Fibroblast of skin of back (primary cell): ENCODE results near the gene ERFE. TPM values are rescaled to one million over a fixed set of nuclear protein-coding genes. Genes with fewer than 3 reads are reported as not detected.
"Not testable (repeated sequence)": the region's sequence is repeated elsewhere in the genome, so short reads cannot be mapped to it uniquely, and the experiment has no call there.

Experiments used
- DNase-seq: peaks from one replicate; pipeline ENCODE4 v3.0.0-alpha.2; 2013
- polyA plus RNA-seq, 2 experiments: library from polyadenylated mRNA; unstranded; fragments of 120-200 nt; gene quantifications; one replicate each; pipeline ENCODE4 v1.2.1, GENCODE V29; 2013; ENCODE audit not compliant: insufficient read length in 2 of 2

The ERFE gene
- polyA plus RNA-seq (2013, experiment 1 of 2; ENCODE audit: insufficient read length): 20.3 TPM
- polyA plus RNA-seq (2013, experiment 2 of 2; ENCODE audit: insufficient read length): 4.4 TPM

GRCh38 chr2:238158509-238159070 lies at the start of gene ERFE:
ERFE (plus strand) TSS chr2:238158970; CDS start chr2:238159008, 38 bp downstream.
- peak; percentile 62 for DNase-seq

DNA sequence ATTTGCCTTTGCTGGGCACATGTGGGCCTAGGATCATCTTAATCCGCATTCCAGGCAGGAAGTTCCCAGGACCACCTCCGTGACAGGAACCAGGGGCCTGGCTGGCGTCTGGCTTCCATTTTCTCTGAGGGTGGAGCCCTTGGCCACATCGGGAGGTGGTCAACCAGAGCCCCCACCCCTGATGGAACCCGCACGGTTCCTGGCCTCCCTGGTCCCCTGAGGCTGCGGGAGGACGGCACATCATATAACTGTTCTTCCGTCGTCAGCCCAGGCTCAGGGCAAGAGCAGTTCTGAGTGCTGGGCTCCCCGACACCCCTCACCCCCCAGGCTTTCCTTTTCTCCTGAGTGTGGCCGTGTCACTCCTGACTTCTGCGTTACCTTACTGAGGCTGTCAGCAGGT lies 45.2 kb upstream of the ERFE start:
- no peak for DNase-seq

GRCh38 chr2:238114331-238114841 lies 44.4 kb upstream of the ERFE start:
- no peak for DNase-seq

- DNase-seq: no peak
Measured at GRCh38 chr2:238114851-238115660, 43.7 kb upstream of the ERFE start.

DNA sequence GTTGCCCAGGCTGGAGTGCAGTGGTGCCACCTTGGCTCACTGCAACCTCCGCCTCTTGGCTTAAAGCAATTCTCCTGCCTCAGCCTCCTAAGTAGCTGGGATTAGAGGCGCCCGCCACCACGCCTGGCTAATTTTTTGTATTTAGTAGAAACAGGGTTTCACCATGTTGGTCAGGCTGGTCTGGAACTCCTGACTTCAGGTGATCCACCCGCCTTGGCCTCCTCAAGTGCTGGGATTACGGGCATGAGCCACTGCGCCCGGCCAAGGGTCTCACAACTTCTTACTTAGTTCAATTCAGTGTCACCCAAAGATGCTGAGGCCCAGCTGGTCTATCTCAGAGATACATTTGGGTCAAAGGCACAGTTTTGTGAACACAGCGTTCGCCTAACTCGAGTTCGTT lies 43.1 kb upstream of the ERFE start:
- DNase-seq: not testable (repeated sequence)

DNA sequence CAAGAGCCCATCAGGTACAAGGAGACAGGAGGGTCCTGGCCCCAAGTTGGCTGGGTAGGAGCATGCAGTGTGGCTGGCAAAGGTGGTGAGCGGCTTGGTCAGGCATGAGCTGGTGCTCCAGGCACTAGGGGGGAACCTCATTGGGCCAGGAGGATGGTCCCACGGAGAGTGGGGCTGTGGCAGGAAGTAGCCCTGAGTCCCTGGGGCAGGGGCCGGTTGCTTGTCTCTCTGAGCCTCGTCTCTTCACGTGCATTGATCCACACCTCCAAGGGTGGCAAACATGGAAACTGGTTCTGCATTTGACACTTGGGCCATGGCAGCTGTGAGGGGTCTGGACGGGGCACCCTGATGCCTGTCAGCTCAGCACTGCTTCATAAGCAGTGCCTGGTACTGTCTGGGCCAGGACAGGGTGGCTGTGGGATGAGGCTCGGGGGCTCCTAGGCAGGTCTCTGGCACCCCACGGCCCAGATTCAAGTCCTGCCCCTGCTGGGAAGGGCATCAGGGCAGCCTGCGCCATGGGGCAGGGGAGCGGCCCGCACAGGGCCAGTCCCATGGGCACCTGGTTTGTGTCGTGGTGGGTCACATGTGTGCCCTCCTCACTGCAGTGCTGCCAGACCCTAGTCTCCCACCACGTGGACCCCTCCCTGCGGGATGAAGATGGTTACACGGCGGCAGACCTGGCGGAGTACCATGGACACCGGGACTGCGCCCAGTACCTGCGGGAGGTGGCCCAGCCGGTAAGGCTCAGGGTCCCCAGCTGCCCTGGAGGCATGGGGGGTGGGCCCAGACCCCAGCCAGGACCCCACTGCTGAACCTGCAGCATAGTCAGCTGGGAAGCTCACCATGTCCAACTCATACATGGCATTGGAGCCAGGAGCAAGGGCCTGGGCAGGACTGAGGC lies 42.2 kb upstream of the ERFE start:
- no peak for DNase-seq

DNA sequence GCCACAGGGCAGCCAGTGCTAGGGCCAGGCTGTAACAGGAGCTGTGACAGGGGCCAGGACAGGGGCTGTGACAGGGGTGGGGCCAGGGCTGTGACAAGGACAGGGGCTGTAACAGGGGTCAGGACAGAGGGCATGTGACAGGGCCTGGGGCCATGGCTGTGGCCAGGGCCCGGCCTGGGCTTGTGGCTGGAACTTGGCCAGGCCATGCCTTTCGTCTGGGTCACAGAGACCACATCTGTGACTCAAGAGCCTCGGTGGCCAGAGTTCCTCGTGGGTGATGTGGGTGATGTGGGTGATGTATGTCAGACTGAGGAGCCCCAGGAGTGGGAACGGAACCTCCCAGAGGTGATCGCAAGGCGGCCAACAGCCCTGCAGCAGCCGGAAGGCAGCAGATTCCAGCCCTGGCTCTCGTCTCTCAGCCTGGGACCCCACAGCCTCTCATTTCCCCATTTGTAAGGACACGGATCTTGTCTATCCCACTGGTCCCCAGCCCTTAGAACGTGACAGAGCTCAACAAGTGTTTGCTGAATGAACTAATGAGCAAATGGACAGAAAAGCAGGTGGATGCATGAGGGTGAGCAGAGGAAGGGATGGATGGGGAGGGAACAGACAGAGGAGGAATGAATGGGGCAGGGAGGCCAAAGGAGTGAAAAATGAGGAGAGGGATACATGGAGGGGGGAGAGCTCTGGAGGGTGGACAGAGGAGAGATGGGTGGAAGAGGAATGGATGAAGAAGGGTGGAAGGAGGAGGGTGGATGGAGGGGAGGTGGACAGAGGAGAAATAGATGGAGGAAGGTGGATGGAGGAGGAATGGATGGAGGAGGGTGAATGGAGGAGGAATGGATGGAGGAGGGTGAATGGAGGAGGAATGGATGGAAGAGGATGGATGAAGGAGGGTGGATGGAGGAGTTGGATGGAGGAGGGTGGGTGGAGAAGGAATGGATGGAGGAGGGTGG lies 41.3 kb upstream of the ERFE start:
- DNase-seq: peak; percentile 20

GRCh38 chr2:238119756-238120462 lies 38.9 kb upstream of the ERFE start:
- DNase-seq: no peak

DNA sequence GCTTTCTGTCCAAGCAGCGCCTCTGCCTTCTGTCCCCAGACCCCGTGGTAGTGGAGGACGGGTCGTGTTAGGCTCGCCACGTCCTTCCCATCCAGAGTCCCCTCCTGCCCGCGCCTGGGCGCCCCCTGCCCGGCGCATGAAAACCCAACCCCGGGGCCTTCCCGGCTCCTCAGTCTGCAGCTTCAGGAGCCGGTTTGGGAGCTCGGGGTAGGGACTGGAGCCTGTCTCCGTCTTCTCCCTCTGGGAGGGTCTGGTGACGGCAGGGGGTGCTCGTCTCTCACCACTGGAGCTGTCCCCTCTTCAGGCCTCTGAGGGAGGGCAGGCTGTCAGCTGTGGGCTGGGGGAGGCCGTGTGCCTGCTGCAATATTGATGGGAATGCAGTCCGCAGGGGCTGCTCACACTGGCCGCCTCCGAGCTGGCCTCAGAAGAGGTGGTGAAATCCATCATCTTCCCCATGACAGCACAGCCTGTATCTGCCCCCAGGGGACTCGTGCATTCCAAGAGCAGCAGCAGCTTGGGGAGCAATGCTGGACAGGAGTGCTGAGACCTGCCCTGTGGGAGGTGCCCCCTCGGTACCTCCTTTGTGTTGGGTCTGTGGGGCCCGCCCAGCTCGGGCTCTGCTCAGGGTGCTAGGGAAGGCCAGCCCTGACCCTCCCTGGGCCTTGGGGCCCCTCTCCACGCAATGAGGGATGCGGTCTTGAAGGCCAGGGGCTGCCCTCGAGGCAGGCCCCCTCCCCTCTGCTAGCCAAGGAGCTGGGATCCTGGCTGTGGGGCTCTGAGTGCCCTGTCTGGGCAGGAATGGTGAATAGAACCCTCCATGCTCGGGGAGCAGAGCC lies 38.1 kb upstream of the ERFE start:
- DNase-seq: peak; percentile 31

DNA sequence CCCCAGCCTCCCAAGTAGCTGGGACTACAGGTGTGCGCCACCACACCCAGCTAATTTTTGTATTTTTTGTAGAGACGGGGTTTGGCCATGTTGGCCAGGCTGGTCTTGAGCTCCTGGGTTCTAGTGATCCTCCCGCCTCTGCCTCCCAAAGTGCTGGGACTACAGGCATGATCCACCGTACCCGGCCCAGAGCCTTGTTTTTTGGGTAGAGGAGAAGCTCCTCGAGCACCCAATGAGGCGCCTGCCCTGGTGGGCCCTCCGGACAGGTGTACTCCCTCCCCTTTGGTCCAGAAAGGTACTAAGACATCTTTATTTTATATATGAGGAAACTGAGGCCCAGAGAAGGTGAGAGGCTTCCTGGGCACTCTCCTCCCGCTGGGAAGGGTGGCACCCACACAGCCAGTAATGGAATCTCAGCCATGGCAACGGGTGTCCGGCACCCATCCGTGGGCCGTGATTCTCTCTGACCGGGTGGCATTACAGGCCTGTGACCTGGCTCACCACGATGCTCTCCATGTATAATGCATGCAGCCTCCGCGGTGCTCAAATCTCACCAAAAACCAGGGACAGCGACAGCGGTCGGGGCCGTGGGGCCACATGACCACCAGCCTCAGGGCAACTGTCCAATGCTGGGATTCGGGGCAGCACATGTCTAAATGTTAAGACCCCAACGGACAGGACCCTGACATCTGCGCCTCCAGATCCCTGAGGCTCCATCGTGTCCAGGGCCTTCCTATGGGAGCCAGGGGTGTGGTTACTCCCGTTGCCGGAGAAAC lies 37.1 kb upstream of the ERFE start:
- no peak for DNase-seq

- DNase-seq: no peak
Measured at GRCh38 chr2:238122287-238123217, 36.2 kb upstream of the ERFE start.

DNA sequence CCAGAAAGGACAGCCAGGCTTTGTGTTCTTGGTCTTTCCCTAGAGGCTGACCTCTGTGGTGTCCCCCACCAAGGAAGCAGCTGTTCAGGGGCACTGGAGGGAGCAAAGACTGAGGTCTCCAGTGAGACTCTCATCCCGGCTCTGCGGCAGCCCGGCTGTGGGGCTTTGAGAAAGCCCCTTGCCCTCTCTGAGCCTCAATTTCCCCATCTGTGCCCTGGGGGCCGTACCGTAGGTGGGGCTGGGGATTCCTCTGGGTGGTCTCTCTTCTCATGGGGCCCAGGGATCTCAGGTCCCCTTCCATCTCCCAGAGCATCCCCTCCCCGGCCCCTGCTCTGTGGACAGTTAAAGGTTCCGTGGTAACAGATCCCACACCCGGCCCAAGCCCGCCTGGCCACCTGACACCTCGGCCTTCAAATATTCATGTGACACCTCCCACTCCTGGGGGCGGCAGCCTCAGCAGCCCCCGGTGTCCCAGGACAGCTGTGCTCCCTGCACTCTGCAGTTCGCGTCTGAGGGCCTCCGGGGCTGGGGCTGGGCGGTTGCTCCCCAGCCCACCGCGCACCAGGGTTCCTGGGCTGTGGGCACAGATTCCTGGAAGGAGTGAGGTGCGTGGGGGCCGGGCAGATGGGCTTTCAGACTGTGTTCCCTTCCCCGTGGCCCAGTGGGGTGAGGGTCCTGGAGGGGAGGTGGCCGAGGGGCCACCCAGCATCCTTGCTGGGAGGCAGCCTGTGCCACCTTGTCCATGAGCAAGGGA lies 35.4 kb upstream of the ERFE start:
- DNase-seq: no peak

DNA sequence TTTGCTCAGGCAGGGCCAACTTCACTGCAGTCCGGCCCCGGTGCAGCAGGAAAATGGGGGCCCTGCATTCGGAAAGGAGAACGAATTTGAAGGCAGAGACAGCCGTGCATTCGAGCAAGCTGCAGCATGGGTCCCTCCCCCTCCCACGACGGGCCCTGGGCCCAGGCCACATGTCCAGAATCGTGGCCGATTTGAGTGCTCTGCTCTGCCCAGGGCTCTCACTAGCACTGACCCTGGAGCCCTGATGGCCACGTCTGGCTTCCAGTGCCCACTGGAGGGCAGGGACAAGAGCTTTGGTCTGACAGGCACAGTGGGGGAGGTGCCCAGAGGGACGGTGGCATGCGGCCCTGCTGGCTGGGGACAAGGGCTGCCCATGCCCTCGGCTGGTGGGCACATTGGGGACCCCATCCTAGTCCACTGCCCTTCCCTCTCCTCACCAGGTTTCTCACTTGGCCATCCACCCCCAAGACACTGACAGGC lies 34.7 kb upstream of the ERFE start:
- DNase-seq: no peak

DNA sequence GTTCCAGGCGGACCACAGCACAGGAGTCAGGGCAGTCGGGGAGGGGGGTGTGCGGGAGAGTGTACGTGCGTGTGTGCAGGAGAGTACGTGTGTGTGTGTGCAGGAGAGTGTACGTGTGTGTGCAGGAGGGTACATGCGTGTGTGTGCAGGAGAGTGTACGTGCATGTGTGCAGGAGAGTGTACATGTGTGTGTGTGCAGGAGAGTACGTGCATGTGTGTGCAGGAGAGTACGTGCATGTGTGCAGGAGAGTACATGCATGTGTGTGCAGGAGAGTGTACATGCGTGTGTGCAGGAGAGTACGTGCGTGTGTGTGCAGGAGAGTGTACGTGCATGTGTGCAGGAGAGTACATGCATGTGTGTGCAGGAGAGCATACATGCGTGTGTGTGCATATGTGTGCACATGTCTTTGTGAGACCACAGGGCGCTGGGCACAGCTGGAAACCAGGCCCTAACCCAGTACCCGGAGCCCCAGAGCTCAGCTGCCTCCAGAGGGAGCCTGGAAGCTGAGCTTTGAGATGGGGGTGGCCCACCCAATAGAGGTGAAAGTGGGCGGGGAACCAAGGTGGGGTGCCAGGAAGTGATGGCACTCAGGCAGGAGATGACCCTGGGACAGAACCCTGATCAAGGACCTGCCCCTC lies 34.2 kb upstream of the ERFE start:
- no peak for DNase-seq

DNA sequence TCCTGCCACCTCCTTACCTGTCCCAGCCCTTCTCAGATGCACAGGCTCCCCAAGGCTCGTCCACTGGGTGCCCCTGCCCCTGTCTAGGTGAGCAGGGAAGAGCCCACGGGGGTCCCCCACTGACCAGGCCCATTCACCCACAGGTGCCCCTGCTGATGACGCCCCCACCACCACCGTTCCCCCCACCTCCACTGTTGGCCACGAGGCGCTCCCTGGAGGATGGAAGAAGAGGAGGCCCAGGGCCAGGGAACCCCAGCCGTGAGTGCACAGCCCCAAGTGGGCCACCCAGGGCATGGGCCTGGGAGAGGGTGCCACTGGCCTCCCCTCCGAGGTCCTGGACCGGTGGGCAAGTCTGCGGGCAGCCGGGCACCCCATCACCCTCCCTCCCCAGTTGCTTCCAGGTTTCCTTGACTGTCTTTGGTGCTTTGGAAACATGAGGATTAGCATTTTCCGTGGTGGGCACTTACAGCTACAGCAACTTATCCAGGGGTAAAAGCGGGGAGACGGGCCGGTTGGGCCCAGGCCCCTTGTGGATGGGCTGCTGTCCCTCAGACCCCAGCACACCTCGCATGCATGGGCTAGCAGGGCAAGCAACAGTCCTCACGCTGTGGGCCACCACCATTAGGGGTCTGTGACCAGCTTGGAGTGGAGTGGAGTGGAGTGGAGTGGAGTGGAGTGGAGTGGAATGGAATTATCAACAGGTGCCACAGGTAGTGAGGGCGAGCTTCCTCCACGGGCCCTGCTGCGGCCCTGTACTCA lies 33.5 kb upstream of the ERFE start:
- DNase-seq: no peak

GRCh38 chr2:238126338-238126737 lies 32.4 kb upstream of the ERFE start:
- DNase-seq: no peak
